Liver (tissue), 3 donors: ENCODE measurements around the gene SLC38A6.

ENCODE experiments used
- ATF3 ChIP-seq: IDR thresholded peaks from 2 replicates; pipeline ENCODE4 v1.6.1; 2016; ENCODE audit warnings: antibody characterized with exemption
- CTCF ChIP-seq: fragments of 150-350 bp; IDR thresholded peaks from 2 replicates; pipeline ENCODE4 v1.5.1; 2017; ENCODE audit warnings: improper control_type of control experiment, low read depth, low read length; ENCODE audit not compliant: missing input control
- EGR1 ChIP-seq, 2 donors: IDR thresholded peaks; 2 replicates each; pipeline ENCODE4 v1.6.1; 2016 to 2018; ENCODE audit warnings: antibody characterized with exemption in 2 of 2, low read depth in 2 of 2
- FOXA1 ChIP-seq: IDR thresholded peaks from 2 replicates; pipeline ENCODE4 v1.6.1; 2016; ENCODE audit warnings: antibody characterized with exemption
- GABPA ChIP-seq, 2 donors: IDR thresholded peaks in 1 of 2; conservative IDR thresholded peaks in 1 of 2; 2 replicates each; pipeline ENCODE4 v1.6.1; 2016; ENCODE audit warnings: antibody characterized with exemption in 2 of 2, mild to moderate bottlenecking in 1 of 2, moderate library complexity in 1 of 2
- HNF4A ChIP-seq, 2 donors: conservative IDR thresholded peaks; 2 replicates each; pipeline ENCODE4 v1.6.1; 2016; ENCODE audit warnings: antibody characterized with exemption in 2 of 2, mild to moderate bottlenecking in 2 of 2
- JUND ChIP-seq, 2 donors: IDR thresholded peaks; 2 replicates each; pipeline ENCODE4 v1.6.1; 2016; ENCODE audit warnings: antibody characterized with exemption in 2 of 2
- MAX ChIP-seq: IDR thresholded peaks from 2 replicates; pipeline ENCODE4 v1.6.1; 2016; ENCODE audit warnings: antibody characterized with exemption
- RAD21 ChIP-seq, 2 donors: IDR thresholded peaks; 2 replicates each; pipeline ENCODE4 v1.6.1; 2016; ENCODE audit warnings: antibody characterized with exemption in 2 of 2, mild to moderate bottlenecking in 2 of 2
- REST ChIP-seq: IDR thresholded peaks from 2 replicates; pipeline ENCODE4 v1.6.1; 2016; ENCODE audit warnings: antibody characterized with exemption, mild to moderate bottlenecking
- SP1 ChIP-seq: IDR thresholded peaks from 2 replicates; pipeline ENCODE4 v1.6.1; 2018; ENCODE audit warnings: antibody characterized with exemption, mild to moderate bottlenecking
- YY1 ChIP-seq: IDR thresholded peaks from 2 replicates; pipeline ENCODE4 v1.6.1; 2016; ENCODE audit warnings: antibody characterized with exemption, mild to moderate bottlenecking
- ZBTB33 ChIP-seq: IDR thresholded peaks from 2 replicates; pipeline ENCODE4 v1.6.1; 2016; ENCODE audit warnings: antibody characterized with exemption
- donor health status: healthy.
- donor health status: healthy.

GRCh38 chr14:61074852-61075251 is 93.8 kb downstream of the SLC38A6 start:
- TF ChIP-seq CTCF (no peak), SP1 (no peak), MAX (no peak), RAD21 (IDR thresholded peaks at IDR 0.05) (no peak), REST (no peak), ZBTB33 (no peak), FOXA1 (no peak), YY1 (no peak), HNF4A (conservative IDR thresholded peaks at IDR 0.05) (no peak), ATF3 (no peak), JUND (IDR thresholded peaks at IDR 0.05) (no peak), EGR1 (IDR thresholded peaks at IDR 0.05; ENCODE audit: low read depth in 2 of 2) (no peak), GABPA (IDR thresholded peaks at IDR 0.05 in 1 of 2, conservative IDR thresholded peaks at IDR 0.05 in 1 of 2) (no peak)
